GM21717 (cell line): Measurements from ENCODE around the gene PRRT3.

ENCODE experiments used
- ATAC-seq: cut with Tn5 transposase; IDR thresholded peaks from one replicate; pipeline ENCODE4 v1.9.1; 2021; ENCODE audit warnings: mild to moderate bottlenecking, moderate library complexity; ENCODE audit not compliant: unreplicated experiment

PRRT3 gene

DNA sequence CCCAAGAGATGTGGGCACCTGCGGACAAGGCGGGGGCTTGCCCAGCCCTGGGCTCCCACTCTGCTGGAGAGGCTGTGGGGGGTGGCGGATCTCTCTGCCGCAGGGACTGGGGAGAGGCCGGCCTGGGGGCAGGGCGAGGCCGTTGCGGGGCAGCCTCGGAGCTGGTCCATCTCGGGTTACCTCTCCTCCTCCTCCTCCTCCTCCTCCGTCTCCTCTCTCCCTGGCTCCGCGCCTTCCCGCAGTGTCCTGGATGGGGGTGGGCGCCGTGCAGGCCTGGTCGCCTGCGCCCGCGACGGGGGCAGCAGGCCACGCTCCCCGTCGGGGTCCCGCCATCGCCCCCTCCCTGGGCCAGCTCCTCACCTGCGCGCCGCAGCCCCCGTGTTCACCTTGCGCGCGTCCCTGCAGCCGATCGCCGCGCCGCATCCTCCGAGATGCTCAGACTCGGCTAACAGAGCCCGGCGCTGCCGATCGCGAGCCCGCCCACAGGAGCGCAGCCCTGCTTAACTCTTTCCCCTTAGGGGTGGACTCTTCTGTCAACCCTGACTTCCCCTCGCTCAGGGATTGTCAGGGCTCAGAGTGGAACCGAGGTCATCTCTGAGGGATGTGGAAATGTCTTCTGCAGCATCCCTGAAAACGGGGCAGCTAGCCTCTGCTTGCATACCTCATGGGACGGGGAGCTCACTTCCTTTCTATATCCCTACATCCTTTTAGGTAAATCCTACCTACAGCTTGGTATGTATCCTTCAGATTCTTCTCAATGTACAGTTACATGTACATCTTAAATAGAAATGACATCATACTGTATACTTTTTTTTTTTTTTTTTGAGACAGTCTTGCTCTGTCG lies at the start of gene PRRT3:
PRRT3 (minus strand) TSS at position 447 of the 844 bp plus-strand sequence. CDS start 2,293 bp downstream, outside the sequence.
- ATAC-seq = peak; percentile 73

DNA sequence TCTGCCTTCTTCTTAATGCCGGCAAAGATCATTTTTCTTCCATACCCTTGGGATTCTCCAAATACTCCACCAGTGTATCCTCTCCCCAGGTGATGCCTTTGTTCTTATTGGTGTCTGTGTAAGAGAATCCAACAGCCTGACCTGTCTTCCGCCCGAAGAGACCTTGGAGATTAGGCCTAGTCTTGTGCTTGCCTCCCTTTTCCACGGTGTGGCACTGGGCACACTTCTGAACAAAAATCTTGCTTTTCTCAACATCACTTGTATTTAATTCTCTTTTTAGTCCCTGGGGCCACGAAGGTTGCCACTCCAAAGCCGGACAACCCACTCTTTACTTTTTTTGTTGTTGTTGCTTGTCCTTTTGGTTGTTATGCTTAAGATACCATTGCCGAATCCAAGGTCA lies 48.5 kb upstream of the PRRT3 start:
- no peak for ATAC-seq

DNA sequence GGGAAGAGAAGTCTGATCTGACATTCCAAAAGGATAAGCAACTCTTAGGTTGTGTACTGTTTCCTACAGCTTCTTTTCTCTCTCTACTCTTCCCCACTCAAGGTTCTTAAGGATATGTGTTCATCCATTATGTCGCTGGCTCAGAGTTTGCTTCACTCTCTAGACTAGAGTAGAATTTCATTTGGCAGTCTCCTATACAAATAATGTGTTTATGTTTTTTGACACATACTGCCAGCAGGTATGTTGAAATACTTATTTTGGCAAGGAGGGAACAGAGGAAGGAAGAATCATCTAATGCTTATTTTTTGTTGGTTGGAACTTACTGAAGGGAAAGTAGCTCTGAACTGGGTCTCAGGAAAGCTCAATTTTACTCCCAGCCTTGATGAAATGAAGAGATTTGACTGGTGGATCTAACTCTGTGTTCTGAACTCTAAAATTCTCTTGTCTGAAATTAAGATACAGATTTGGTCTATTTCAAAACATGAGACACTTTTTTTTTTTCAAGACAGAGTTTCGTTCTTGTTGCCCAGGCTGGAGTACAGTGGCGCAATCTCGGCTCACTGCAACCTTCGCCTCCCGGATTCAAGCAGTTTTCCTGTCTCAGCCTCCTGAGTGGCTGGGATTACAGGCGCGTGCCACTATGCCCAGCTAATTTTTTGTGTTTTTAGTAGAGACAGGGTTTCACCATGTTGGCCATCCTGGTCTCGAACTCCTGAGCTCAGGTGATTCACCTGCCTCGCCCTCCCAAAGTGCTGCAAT lies 42.1 kb upstream of the PRRT3 start:
- no peak for ATAC-seq

DNA sequence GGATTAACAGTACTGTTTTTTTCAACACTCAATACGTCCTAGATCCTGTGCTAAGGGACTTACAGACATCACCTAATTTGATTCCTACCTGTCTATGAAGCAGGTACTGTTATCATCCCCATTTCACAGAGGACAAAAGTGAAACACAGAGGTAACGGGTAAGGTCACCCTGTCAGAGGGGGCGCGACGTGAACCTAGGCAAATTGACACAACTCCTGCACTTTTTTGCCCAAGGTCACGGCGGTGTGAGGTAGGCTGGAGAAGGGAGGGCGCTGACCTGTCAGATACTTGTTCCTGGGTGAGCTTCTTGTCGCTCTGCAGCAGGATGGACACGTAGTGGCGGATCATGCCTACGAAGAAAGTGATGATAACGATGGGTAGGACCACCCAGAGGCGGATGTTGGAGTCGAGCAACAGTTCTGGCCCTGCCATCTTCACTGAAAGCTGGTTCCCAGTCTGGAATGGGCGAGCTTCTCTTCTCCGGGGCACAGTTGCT lies 34.1 kb upstream of the PRRT3 start:
- ATAC-seq = peak; percentile 28

DNA sequence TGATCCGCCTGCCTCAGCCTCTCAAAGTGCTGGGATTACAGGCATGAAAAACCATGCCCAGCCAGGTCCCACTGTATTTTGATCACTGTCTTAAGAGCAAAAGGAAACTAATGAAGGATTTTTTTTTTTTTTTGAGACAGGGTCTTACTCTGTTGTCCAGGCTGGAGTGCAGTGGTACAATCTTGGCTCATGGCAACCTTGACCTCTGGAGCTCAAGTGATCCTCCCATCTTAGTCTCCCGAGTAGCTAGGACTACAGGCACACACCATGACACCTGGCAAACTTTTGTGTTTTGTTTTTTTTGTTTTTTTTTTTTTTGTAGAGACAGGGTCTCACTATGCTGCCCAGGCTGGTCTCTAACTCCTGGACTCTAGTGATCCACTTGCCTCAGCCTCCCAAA lies 28.0 kb upstream of the PRRT3 start:
- ATAC-seq = no peak

DNA sequence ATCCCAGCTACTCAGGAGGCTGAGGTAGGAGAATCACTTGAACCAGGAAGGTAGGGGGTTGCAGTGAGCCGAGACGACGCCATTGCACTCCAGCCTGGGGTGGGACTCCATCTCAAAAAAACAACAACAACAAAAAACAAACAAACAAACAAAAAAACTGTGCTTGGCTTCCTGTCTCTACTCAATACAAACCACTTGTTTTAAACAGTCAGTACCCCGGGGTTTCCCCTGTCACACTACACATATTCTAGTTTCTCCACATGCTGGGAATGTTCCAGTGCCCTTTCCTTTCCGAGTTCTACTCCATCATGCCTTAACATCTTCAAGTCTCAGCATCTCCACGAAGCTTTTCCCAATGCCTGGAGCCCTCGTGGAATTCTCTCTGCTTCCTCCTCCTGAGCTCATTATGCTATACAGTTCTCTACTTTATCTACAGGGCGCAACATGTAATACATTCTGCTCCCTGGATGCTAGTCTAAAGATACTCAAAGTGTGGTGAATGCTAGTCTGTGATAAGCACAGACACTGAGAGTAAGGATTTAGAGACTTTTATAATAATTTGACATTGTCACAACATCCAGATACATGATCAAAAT lies 26.6 kb upstream of the PRRT3 start:
- ATAC-seq = no peak

DNA sequence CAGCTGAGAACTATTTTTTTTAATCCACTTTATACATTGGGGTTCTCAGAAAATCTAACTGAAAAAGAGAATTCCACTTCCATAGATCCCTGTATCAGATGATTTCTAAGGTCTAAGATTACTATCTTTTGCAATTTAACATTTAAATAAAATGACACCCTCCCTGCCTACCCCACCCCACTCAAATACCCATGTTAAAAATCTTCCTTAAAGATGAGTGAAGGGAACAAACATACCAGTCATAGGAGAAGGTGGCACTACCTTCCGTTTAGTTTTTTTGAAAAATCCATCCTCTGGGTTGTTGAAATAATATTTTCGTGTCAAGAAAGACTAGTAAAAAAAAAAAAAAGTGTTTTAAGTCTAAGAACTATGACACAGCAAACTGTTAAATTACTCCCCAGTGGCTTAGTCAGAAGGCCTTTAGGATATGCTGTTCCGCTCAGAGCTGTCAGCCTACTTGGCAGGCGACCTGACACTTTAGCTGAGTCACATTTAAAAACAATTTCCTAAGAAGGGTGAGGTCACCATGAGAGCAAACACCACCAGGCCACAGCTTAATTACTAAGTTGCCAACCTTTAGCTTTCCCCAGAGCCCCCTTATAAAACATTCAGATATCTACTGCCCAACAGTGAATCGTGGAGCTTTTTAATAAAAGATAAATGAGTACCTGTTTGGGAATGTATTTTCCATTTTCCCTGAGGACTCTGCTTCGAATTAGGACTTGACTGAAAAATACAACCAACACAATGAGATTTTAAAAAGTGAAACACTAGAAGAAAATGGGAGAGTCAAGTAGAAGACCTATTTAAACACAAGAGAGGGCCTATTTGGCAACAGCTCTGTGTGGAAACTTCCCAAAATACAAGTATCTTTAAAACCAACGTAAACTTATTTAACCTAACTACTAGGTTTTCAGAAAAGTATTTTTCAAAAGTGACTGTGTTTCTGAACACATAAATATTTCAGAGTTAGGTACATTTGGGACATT lies 24.8 kb upstream of the PRRT3 start:
- no peak for ATAC-seq

DNA sequence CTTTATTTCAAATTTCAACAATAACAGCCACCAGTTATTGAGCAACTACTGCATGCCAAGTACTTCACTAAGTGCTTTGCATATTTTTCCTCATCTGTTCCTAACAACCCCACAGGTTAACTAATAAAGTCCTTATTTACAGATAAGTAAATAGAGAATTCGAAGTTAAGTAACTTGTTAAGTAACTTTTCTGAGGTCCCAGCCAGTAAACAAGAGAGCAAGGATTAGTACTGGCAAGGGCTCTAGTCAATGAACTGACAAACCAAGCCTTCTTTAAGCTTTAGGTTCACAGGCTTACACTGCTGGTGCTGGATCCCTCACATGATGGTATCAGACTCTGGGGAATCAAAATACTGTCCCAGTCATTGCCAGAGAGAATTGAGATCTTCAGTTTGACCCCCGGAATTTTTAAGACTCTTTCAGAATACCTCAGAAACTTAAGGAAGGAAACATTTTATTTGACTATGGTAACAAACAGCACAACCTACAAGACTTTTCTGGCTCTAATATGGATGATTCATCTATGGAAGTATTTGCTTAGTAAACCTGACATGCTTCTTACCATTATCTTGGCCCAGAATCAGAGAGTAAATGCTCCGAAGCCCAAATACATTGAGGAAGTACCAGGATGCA lies 17.9 kb upstream of the PRRT3 start:
- ATAC-seq = no peak

DNA sequence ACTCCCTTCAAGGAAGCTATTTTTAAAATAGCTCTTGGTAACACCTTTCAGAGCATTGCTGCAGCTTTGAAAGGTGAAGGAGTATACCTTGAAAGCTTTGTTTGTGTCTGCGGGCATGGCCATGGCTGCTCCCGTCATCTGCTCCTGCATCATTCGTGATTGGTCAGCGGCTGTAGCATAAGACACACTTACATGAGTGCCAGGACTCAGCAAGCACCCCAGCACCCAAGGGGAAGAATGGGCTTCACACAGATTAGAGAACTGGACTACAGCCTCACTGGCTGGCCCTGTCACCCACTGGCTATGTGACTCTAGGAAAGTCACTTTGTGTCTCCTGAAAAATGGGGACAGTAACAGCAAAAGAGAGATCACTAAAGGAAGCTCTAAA lies 17.4 kb upstream of the PRRT3 start:
- ATAC-seq = no peak

DNA sequence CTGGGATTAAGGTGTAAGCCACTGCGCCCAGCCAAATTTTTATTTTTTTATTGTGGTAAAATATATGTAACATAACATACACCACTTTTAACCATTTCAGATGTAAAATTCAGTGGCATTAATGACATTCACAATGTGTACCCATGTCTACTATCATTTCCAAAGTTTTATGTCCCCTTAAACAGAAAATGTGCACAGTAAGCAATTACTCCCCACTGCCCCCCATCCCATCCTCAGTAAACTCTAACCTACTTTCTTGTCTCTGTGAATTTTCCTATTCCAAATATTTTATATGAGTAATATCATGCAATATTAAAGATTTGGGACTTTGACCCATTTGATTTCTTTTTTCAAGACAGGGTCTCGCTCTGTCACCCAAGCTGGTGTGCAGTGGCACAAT lies 14.6 kb upstream of the PRRT3 start:
- no peak for ATAC-seq

DNA sequence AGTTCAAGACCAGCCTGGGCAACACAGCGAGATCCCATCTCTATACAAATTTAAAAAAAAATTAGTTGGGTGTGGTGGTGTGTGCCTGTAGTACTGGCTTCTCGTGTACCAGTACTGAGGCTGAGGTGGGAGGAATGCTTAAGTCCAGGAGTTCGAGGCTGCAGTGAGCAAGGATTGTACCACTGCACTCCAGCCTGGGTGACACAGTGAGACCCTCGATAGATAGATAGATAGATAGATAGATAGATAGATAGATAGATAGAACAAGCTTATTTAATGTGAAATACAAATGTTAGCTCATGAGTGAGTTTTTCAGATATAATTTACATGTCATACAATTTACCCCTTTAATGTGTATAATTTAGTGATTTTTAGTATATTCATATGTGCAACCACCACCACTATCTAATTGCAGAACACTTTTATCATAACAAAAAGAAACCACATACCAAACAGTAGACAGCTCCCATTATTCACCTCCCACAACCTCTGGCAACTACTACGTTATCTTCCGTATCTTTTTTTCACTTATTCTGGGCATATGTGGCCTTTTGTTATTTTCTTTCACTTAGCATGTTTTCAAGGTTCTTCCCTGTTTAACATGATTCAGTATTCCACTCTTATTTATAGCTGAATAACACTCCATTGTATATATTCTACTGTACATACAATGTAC lies 13.1 kb upstream of the PRRT3 start:
- no peak for ATAC-seq

DNA sequence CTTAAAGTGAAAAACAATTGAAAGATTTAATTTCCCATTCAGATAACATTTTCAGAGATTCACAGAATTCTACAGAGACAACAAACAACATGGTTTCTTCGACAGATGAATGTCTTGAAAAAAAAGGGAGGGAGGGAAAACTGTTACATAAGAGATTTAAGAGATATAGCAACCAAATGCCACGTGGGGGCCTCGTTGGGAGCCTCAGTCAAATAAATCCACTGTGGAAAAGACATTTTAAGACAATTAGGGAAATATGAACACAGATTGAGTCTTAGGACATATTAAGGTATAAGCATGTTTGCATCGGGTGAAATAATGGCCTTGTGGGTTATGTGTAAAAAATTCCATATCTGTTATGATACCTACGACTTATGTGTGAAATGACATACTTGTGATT lies 5.0 kb upstream of the PRRT3 start:
- ATAC-seq = no peak

DNA sequence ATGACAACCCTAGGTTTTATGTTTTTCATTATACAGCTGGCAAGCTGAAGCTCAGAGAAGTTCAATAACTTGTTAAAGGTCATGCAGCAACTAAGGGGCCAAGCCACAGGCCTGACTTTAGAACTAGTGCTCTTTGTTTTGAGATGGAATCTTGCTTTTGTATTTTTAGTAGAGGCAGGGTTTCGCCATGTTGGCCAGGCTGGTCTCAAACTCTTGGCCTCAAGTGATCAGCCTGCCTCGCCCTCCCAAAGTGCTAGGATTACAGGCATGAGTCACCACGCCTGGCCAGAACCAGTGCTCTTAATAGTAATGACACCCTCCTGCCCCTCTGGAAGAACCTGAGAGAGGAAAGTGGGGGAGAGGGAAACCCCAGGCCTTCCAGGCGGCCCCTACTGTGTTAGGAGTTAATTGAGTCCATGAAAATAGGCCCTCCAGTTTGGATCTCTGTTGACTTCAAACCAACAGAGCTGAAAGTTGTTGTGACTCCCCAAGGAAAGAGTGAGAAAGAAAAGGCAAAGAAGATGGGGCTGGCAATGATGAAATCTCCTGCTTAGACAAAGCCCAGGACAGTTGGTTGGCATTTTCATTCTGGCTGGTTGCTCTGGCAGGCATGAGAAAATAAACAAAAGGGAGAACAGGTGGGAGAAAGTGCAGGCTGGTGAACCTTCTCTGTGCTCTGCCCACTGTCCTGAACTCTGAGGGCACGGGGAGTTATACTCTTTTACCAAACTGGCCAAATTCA lies 3.6 kb upstream of the PRRT3 start:
- no peak for ATAC-seq

DNA sequence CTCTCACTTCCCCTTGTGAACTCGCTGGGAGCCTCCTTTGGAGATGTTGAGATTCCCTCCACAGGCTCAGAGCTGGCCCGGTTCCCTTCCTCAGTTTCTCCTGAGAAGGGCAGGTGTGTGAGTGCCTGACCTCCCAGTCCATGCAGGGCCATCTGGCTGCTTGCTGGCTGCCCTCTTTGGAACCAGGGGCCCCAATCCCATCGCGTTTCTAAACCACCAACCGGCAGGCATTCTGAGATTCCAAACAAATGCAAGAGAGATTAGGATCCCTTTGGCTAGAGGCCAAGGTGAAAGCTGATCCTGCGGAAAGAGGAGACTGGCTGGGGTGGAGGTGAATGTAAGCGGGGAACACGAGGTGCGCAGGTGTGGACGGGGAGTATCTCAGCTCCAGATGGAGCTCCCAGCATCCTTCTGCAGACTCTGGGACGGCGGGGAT lies 2.9 kb upstream of the PRRT3 start:
- ATAC-seq = no peak

DNA sequence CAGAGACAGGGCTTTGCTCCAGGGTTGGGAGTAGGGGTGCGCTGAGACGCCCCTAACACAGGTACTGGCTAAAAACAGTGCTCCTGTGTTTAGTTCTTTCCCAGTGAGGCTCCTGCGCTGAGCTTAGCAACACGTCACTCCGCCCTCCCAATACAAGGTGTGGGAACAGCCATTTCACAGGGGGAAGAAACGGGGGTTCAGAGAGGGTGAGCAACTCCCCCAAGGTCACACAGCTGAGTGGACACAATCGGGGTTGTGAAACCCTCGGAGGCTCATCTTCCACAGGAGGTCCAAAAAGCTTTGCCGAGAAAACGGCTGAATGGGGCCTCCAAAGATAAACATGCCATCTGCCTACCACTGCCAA lies 628 bp downstream of the PRRT3 start:
- peak; percentile 27 for ATAC-seq

DNA sequence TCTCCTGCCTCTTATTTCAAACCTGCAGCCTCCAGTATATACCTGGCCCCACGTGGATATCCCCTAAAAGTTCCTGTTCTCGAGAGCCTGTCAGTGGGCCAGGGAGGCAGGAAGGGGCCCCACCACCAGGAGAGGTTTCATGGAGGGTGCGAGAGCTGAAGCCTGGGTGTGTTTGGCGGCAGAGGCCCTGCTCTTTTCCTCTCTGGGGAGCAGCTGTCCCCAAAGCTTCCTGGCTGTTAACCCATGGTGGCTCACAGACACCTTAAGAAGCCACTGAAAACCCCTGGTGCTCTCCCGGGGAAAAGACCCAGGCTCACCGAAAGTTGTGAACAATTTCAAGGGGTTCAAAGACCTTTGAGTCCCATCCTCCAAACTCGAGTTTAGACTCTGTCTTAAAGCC lies 1.1 kb downstream of the PRRT3 start:
- peak; percentile 40 for ATAC-seq

DNA sequence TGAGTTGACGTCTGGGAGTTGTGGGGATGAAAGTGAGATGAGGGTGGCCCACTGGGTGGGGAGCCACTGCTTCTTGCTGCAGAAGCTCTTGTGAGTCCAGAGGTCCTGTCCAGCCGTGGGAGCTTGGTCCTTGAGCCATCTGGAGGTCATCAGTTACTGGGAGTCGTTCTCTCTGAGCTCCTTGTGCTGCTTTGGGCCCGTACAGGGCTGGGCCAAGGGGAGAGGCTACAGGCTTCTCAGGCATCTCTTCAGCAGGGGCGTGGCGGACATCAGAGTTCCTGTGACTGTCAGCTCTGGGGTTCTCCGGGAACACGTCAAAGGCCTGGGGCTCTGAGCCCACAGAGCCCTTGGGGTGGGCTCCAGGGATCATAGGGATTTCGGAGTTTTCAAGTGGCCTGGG lies 2.6 kb downstream of the PRRT3 start:
- ATAC-seq = no peak

DNA sequence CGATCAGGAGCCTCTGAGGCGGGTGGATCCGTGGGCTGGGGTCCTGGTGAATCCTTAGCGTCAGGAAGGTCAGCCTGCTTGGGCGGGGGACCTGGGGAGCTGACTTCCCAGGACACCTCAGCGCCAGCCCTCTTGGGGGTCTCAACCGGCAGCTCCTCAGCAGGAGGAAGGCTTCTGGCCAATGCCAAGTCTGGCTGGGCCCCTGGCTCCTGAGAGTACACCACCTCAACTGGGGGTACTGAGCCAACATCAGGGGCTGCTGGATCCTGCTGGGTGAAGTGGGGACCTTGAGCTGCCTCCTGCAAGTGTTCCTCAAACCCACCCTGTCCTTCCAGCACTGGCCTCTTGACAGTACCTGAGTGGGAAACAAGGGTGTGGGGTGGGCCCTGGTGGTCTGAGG lies 3.1 kb downstream of the PRRT3 start:
- ATAC-seq = no peak

DNA sequence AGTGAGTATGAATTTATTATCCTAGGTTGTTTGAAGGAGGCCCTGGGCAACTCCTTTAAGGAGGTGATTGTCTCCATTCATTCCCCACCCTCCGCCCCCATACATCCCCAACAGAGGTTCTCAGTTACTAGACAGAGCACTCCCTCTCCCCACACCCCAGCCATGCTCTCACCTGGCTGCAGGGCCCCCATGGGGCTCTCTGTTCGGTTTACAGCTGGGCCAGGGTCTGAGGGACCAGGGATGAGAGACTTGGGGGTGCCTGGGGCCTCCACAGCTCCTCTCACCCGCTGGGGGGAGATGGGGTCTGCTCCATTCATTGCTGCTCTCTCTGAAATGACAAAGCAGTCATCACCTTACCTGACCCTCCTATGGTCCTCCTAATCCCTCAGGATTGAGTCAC lies 3.6 kb downstream of the PRRT3 start:
- no peak for ATAC-seq
